Progenitor cell of endocrine pancreas (in vitro differentiated cells): ENCODE results near the gene MYH14. TPM values are rescaled to one million over a fixed set of nuclear protein-coding genes. Genes with fewer than 3 reads are reported as not detected.
"Not testable (repeated sequence)": the region's sequence is repeated elsewhere in the genome, so short reads cannot be mapped to it uniquely, and the experiment has no call there.

ENCODE experiments used
- DNase-seq: peaks from one replicate; pipeline ENCODE4 v3.0.0; 2021; ENCODE audit warnings: low spot score; ENCODE audit not compliant: unreplicated experiment
- H3K27ac Mint-ChIP-seq: 2 replicates; pipeline ENCODE4 v1.8.0; 2021; ENCODE audit warnings: mild to moderate bottlenecking, moderate library complexity, mixed read lengths
- H3K27me3 Mint-ChIP-seq: 2 replicates; pipeline ENCODE4 v1.8.0; 2021; ENCODE audit warnings: mixed read lengths
- H3K36me3 Mint-ChIP-seq: 2 replicates; pipeline ENCODE4 v1.8.0; 2022; ENCODE audit warnings: mixed read lengths; ENCODE audit not compliant: insufficient read depth
- H3K4me1 Mint-ChIP-seq: 2 replicates; pipeline ENCODE4 v1.8.0; 2021; ENCODE audit warnings: low read depth, mixed read lengths
- H3K4me3 Mint-ChIP-seq: 2 replicates; pipeline ENCODE4 v1.8.0; 2021; ENCODE audit warnings: low read depth, mild to moderate bottlenecking, moderate library complexity, mixed read lengths
- H3K9me3 Mint-ChIP-seq: 2 replicates; pipeline ENCODE4 v1.8.0; 2021; ENCODE audit warnings: low read depth, mixed read lengths
- total RNA-seq: library from RNA; stranded (reverse); gene quantifications from 2 replicates; pipeline ENCODE4 v1.2.1, GENCODE V29; 2021
- TF ChIP-seq, protein P1 (sequence below): fragments of 200-600 bp; sonication (generic); IDR thresholded peaks from one replicate; pipeline ENCODE4 v1.5.0; 2021; ENCODE audit warnings: antibody characterized with exemption, mild to moderate bottlenecking; ENCODE audit not compliant: unreplicated experiment

MYH14 gene
- total RNA-seq, 1 donor from 2014 or later, result 65.9 TPM

DNA sequence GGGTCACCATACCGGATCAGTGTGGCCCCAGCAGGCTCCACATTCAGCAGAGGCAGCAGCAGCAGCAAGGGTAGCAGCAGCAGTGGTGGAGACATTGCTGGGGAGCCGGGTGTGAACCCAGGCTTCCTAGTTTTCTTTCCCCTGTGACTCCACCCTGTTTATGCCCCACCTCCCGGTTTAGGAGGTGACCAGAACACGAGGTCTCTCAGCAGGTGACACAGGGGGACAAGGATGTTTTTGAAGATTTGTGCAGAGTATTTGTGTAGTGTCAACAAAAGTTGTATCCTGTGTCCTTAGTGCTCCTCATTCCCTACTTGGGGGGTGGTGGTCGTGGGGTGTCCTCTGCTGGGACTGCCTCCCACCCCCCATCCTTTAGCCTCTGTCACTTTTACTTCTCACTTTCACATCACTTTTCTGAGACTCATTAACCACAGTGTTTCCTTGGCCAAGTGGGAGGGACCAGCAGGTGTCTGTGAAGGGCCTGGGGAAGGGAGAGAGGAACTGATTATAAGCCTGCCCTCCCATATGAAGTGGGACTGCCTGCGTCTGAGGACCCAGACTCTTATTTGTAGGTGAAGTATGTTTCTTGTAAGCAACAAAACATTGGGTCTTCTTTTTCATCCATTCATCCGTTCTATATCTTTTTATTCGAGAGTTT, 141.4 kb downstream of the MYH14 start:
- TF ChIP-seq, protein P1, sequence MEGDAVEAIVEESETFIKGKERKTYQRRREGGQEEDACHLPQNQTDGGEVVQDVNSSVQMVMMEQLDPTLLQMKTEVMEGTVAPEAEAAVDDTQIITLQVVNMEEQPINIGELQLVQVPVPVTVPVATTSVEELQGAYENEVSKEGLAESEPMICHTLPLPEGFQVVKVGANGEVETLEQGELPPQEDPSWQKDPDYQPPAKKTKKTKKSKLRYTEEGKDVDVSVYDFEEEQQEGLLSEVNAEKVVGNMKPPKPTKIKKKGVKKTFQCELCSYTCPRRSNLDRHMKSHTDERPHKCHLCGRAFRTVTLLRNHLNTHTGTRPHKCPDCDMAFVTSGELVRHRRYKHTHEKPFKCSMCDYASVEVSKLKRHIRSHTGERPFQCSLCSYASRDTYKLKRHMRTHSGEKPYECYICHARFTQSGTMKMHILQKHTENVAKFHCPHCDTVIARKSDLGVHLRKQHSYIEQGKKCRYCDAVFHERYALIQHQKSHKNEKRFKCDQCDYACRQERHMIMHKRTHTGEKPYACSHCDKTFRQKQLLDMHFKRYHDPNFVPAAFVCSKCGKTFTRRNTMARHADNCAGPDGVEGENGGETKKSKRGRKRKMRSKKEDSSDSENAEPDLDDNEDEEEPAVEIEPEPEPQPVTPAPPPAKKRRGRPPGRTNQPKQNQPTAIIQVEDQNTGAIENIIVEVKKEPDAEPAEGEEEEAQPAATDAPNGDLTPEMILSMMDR, result no peak
- no peak for DNase-seq
- H3K27ac Mint-ChIP-seq, result no peak overlapping the region
- peaks cover 6% of the 10 kb centered on the region for H3K4me1 Mint-ChIP-seq
- peaks cover 15% of the 10 kb centered on the region for H3K36me3 Mint-ChIP-seq
- no peak overlapping the region for H3K4me3 Mint-ChIP-seq
- peaks cover 3% of the 10 kb centered on the region for H3K9me3 Mint-ChIP-seq
- no peaks in the 10 kb centered on the region for H3K27me3 Mint-ChIP-seq

DNA sequence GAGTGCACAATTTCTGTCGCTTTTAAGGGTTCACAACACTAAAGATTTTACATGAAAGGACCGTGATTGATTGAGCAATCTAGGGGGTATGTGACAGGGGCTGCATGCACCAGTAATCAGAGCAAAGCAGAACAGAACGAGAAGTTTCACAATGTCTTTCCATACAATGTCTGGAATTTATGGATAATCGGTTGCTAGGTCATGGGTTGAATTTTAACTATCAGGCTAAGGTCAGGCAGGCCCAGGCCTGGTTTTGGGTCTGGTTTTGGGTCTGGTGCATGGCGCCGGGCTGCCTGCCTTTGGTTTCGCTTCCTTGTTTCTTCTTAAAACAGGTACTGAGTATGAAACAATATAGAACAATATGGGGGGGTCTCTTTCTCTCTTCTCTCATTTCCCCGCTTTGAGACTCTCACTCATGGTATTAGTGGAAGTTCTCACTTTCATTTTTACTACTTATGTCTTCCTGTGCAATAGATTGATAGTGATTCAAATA, 143.7 kb downstream of the MYH14 start:
- not testable (repeated sequence) for H3K9me3 Mint-ChIP-seq, H3K4me1 Mint-ChIP-seq, H3K27me3 Mint-ChIP-seq, DNase-seq, H3K4me3 Mint-ChIP-seq, H3K27ac Mint-ChIP-seq
- peaks cover 14% of the 10 kb centered on the region for H3K36me3 Mint-ChIP-seq

DNA sequence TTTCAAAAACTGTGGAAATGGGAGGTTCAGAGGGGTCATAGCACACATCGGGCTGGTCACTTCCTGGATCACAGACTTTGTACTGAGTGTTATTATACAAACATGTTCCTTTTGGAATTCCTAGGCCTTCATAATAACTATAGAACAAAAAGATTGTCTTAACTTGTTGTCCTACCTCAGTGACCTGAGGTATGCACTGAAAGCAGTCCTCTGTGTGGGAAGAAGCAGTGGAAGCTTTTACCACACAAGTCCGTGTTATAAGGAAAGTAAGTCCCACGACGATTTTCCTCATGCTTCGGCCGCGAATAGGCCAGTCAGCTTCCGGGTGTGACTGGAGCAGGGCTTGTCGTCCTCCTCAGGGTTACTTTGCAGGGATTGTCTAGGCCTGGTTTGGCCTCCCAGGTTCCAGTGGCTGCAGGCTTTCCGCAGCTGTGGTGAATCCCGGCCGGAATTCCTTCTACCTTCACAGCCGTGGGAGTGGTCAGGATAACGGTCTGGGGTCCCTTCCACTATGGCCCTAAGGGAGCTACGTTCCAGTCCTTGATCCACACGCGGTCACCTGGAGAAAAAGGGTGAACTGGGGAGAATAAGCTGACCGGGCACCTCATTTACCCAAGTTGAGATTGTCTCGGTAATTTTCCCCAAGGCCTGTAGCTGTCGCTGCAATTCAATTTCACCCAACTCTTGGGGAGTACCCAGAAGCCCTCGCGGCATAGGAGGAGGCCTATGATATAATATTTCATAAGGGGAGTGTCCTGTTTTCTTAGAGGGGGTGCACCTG, 146.0 kb downstream of the MYH14 start:
- Mint-ChIP-seq H3K27ac (peak overlapping the region; percentile 11), H3K27me3 (no peaks in the 10 kb centered on the region), H3K4me1 (peaks cover 6% of the 10 kb centered on the region), H3K36me3 (peaks cover 8% of the 10 kb centered on the region), H3K4me3 (no peak overlapping the region), H3K9me3 (peaks cover 3% of the 10 kb centered on the region)
- DNase-seq, result no peak
- TF ChIP-seq, protein P1, result no peak

DNA sequence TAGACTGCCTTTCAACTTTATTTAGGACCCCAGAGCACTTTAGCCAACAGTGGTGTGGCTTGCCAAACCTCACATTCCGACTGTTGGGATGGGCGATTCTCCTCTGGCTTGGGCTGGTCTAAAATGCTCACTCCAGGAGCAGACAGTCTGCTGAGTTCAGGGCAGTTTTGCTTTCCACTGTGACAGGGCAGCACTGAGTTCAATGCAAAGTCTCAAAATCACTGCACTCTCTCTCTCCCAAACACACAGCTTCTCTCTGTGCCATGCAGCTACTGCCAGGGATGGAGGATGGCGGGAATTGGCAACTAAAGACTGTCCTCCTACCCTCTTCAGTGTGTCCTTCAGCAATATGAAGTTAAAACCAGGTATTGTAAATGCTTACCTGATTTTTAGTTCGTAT, 148.8 kb downstream of the MYH14 start:
- H3K27ac Mint-ChIP-seq, result no peak overlapping the region
- no peak overlapping the region for H3K4me3 Mint-ChIP-seq
- no peaks in the 10 kb centered on the region for H3K36me3 Mint-ChIP-seq
- TF ChIP-seq, protein P1, result no peak
- DNase-seq, result no peak
- peaks cover 2% of the 10 kb centered on the region for H3K4me1 Mint-ChIP-seq
- no peaks in the 10 kb centered on the region for H3K9me3 Mint-ChIP-seq
- no peaks in the 10 kb centered on the region for H3K27me3 Mint-ChIP-seq

DNA sequence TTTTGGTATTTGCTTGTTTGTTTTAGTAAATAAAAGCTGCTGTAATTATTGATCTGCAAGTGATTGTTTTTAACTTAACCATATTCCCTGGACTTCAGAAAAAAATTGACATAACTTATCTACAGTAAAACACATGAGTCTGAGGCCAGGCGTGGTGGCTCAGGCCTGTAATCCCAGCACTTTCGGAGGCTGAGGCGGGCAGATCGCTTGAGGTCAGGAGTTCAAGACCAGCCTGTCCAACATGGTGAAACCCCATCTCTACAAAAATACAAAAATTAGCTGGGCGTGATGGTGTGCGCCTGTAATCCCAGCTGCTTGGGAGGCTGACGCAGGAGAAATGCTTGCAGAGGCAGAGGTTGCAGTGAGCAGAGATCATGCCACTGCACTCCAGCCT, 150.1 kb downstream of the MYH14 start:
- not testable (repeated sequence) for H3K4me3 Mint-ChIP-seq, DNase-seq, H3K4me1 Mint-ChIP-seq, H3K27ac Mint-ChIP-seq, H3K9me3 Mint-ChIP-seq, H3K27me3 Mint-ChIP-seq, H3K36me3 Mint-ChIP-seq

DNA sequence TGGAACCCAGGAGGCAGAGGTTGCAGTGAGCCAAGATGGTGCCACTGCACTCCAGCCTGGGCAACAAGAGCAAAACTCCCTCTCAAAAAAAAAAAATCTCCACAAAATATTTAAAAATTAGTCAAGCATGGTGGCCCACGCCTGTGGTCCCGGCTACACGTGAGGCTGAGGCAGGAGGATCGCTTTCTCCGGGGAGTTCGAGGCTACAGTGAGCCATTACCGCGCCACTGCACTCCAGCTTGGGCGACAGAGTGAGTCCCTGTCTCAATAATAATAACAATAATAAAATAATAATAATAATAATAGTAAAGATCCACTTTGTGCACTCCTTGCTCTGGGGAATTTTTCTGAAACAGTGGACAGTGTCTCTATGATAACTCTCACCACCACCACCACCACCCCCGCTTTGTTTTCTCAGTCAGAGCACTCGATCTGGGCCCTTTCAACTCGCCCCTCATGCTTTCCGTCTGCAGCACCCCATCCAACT, 153.3 kb downstream of the MYH14 start:
- DNase-seq, result no peak
- peaks cover 1% of the 10 kb centered on the region for H3K27me3 Mint-ChIP-seq
- H3K4me1 Mint-ChIP-seq, result no peaks in the 10 kb centered on the region
- TF ChIP-seq, protein P1, result no peak
- H3K36me3 Mint-ChIP-seq, result peaks cover 2% of the 10 kb centered on the region
- H3K9me3 Mint-ChIP-seq, result no peaks in the 10 kb centered on the region
- H3K27ac Mint-ChIP-seq, result no peak overlapping the region
- no peak overlapping the region for H3K4me3 Mint-ChIP-seq
